Loucy (cell line): ENCODE measurements around the gene TMEM87B.

Experiments used
- H2AFZ ChIP-seq: fragments of 200-600 bp; sonication (generic); 2 replicates; pipeline ENCODE4 v1.6.0; 2016; ENCODE audit warnings: antibody characterized with exemption, mild to moderate bottlenecking, low read length, moderate library complexity
- H3F3A ChIP-seq: fragments of 200-600 bp; 2 replicates; pipeline ENCODE4 v1.6.0; 2016; ENCODE audit warnings: antibody characterized with exemption, low read depth, mild to moderate bottlenecking
- H3K27me3 ChIP-seq: fragments of 200-600 bp; sonication (generic); 2 replicates; pipeline ENCODE4 v1.6.1; 2014; ENCODE audit warnings: low read length, mild to moderate bottlenecking; ENCODE audit not compliant: insufficient read depth, poor library complexity, severe bottlenecking
- H3K36me3 ChIP-seq: fragments of 200-600 bp; sonication (generic); 2 replicates; pipeline ENCODE4 v1.6.1; 2016; ENCODE audit warnings: low read length; ENCODE audit not compliant: insufficient read depth
- H3K4me1 ChIP-seq: fragments of 200-600 bp; sonication (generic); 2 replicates; pipeline ENCODE4 v1.5.1; 2014; ENCODE audit warnings: low read length, mild to moderate bottlenecking; ENCODE audit not compliant: insufficient read depth, poor library complexity, severe bottlenecking
- H3K4me2 ChIP-seq: fragments of 200-600 bp; sonication (generic); 2 replicates; pipeline ENCODE4 v1.6.0; 2014; ENCODE audit warnings: antibody characterized with exemption, low read length, low read depth, mild to moderate bottlenecking; ENCODE audit not compliant: poor library complexity, severe bottlenecking
- H3K4me3 ChIP-seq: fragments of 200-600 bp; sonication (generic); 2 replicates; pipeline ENCODE4 v1.5.1; 2014; ENCODE audit warnings: low read length, mild to moderate bottlenecking, mixed read lengths; ENCODE audit not compliant: poor library complexity, severe bottlenecking
- H3K79me2 ChIP-seq: fragments of 200-600 bp; sonication (generic); 2 replicates; pipeline ENCODE4 v1.6.1; 2014; ENCODE audit warnings: low read length; ENCODE audit not compliant: insufficient read depth
- H3K9ac ChIP-seq: fragments of 200-600 bp; sonication (generic); 2 replicates; pipeline ENCODE4 v1.6.0; 2014; ENCODE audit warnings: mild to moderate bottlenecking, low read depth, low read length, moderate library complexity; ENCODE audit not compliant: poor library complexity, severe bottlenecking
- H3K9me2 ChIP-seq: fragments of 200-600 bp; sonication (generic); replicated peaks from 2 replicates; pipeline ENCODE4 v1.6.1; 2016; ENCODE audit warnings: low read depth, low read length, mixed read lengths
- H3K9me3 ChIP-seq: fragments of 200-600 bp; sonication (generic); 2 replicates; pipeline ENCODE4 v1.6.1; 2014; ENCODE audit warnings: mild to moderate bottlenecking, antibody characterized with exemption, low read length, low read depth; ENCODE audit not compliant: insufficient read depth
- H4K20me1 ChIP-seq: fragments of 200-600 bp; sonication (generic); 2 replicates; pipeline ENCODE4 v1.6.0; 2014; ENCODE audit warnings: antibody characterized with exemption, low read length, mild to moderate bottlenecking; ENCODE audit not compliant: insufficient read depth, poor library complexity, severe bottlenecking
- EZH2phosphoT487 ChIP-seq: fragments of 200-600 bp; IDR thresholded peaks from 2 replicates; pipeline ENCODE4 v1.6.1; 2018; ENCODE audit warnings: antibody characterized with exemption, mild to moderate bottlenecking, moderate library complexity, borderline replicate concordance
- TF ChIP-seq, protein P1 (sequence below): fragments of 200-600 bp; sonication (generic); conservative IDR thresholded peaks from 2 replicates; pipeline ENCODE4 v1.5.1; 2014; ENCODE audit warnings: mild to moderate bottlenecking, antibody characterized with exemption, low read length

The TMEM87B gene

DNA sequence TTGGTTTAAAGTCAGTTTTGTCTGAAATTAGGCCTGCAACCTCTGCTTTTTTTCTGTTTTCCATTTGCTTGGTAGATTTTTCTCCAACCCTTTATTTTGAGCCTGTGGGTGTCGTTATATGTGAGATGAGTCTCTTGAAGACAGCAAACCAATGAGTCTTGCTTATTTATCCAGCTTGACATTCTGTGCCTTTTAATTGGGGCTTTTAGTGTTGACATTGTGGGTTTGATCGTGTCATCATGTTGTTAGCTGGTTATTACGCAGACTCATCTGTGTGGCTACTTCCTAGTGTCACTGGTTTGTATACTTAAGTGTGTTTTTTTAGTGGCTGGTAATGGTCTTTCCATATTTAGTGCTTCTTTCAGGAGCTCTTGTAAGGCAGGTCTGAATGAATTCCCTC is 18.8 kb downstream of the TMEM87B start:
- no peaks in the 10 kb centered on the region for H3K4me1 ChIP-seq
- H3K27me3 ChIP-seq = no peaks in the 10 kb centered on the region
- peaks cover 58% of the 10 kb centered on the region for H3K36me3 ChIP-seq
- H3K9me3 ChIP-seq = no peaks in the 10 kb centered on the region; the same call in 1 of the 2 replicates
- H3K79me2 ChIP-seq = peaks cover 11% of the 10 kb centered on the region; the same call in 1 of the 2 replicates
- no peak overlapping the region for H3K4me2 ChIP-seq
- TF ChIP-seq, protein P1, sequence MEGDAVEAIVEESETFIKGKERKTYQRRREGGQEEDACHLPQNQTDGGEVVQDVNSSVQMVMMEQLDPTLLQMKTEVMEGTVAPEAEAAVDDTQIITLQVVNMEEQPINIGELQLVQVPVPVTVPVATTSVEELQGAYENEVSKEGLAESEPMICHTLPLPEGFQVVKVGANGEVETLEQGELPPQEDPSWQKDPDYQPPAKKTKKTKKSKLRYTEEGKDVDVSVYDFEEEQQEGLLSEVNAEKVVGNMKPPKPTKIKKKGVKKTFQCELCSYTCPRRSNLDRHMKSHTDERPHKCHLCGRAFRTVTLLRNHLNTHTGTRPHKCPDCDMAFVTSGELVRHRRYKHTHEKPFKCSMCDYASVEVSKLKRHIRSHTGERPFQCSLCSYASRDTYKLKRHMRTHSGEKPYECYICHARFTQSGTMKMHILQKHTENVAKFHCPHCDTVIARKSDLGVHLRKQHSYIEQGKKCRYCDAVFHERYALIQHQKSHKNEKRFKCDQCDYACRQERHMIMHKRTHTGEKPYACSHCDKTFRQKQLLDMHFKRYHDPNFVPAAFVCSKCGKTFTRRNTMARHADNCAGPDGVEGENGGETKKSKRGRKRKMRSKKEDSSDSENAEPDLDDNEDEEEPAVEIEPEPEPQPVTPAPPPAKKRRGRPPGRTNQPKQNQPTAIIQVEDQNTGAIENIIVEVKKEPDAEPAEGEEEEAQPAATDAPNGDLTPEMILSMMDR = no peak
- no peak for TF ChIP-seq EZH2phosphoT487
- H3K4me3 ChIP-seq = no peak overlapping the region
- H3F3A ChIP-seq = no peaks in the 10 kb centered on the region
- H3K9ac ChIP-seq = no peak overlapping the region
- H2AFZ ChIP-seq = no peak overlapping the region
- no peaks in the 10 kb centered on the region for H4K20me1 ChIP-seq
- H3K9me2 ChIP-seq = no peaks in the 10 kb centered on the region

DNA sequence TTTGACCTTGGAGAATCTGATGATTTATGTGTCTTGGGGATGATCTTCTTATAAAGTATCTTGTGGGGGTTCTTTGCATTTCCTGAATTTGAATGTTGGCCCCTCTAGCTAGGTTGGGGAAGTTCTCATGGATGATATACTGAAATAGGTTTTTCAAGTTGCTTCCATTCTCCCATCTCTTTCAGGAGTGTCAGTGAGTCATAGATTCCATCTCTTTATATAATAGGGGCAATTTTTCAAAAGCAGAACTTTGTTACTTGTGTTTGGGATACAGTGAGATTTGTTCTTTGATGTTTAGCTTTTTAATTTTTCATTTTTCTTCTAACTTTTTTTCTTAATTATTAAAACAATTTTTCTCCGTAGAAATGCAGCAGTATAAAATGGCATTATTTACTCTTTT is 19.4 kb downstream of the TMEM87B start:
- H3K27me3 ChIP-seq = no peaks in the 10 kb centered on the region
- no peak overlapping the region for H3K9ac ChIP-seq
- H3K4me3 ChIP-seq = no peak overlapping the region
- H3K9me2 ChIP-seq = no peaks in the 10 kb centered on the region
- H3K4me2 ChIP-seq = no peak overlapping the region
- H3K9me3 ChIP-seq = no peaks in the 10 kb centered on the region; the same call in 1 of the 2 replicates
- no peak overlapping the region for H2AFZ ChIP-seq
- no peaks in the 10 kb centered on the region for H3K4me1 ChIP-seq
- TF ChIP-seq, protein P1 = no peak
- TF ChIP-seq EZH2phosphoT487 = no peak
- H3K79me2 ChIP-seq = peaks cover 11% of the 10 kb centered on the region; the same call in 1 of the 2 replicates
- no peaks in the 10 kb centered on the region for H4K20me1 ChIP-seq
- H3K36me3 ChIP-seq = peaks cover 59% of the 10 kb centered on the region
- H3F3A ChIP-seq = no peaks in the 10 kb centered on the region

DNA sequence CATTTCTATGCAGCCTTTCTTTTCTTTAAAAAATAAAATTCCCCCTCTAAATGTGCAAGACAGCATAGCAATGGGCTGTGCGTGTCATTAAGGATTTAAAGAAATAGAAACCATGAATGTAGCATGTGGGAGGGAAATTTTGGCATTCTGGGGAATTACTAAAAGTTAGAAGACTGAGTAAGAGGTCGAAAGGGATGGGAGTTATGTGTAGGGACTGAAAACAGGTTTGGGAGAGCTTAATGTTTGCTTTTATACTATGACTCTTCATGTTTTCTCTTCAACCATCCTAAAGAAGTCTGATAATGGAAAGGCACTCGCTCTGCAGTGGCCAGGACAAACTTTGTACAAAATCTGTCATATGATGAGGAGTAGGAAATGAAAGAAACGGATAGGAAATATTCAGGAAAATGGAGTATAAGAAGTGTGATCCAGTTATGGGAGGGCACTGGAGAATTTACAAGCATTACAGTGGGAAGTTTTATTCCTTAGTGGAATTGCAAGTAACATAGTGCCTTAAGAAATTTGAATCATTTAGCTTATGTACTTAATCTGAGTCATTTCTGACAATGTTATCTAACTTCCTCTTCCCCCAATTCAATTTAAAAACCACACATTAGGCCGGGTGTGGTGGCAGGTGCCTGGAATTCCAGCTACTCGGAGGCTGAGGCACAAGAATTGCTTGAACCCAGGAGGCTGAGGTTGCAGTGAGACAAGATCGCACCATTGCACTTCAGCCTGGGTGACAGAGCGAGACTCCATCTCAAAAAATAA is 20.6 kb downstream of the TMEM87B start:
- no peaks in the 10 kb centered on the region for H3K9me2 ChIP-seq
- no peaks in the 10 kb centered on the region for H4K20me1 ChIP-seq
- H3K4me2 ChIP-seq = no peak overlapping the region
- no peaks in the 10 kb centered on the region for H3F3A ChIP-seq
- no peaks in the 10 kb centered on the region for H3K27me3 ChIP-seq
- H2AFZ ChIP-seq = no peak overlapping the region
- TF ChIP-seq EZH2phosphoT487 = no peak
- TF ChIP-seq, protein P1 = no peak
- no peak overlapping the region for H3K9ac ChIP-seq
- no peaks in the 10 kb centered on the region; the same call in 1 of the 2 replicates for H3K9me3 ChIP-seq
- H3K79me2 ChIP-seq = peaks cover 11% of the 10 kb centered on the region; the same call in 1 of the 2 replicates
- H3K4me1 ChIP-seq = no peaks in the 10 kb centered on the region
- peaks cover 61% of the 10 kb centered on the region; the same call in 1 of the 2 replicates for H3K36me3 ChIP-seq
- no peak overlapping the region for H3K4me3 ChIP-seq
